K562 treated with DMSO at 1 percent for 12 hours (cell line): ENCODE results near the gene SAYSD1. TPM values are rescaled to one million over a fixed set of nuclear protein-coding genes. Genes with fewer than 3 reads are reported as not detected.

ENCODE experiments used
- total RNA-seq: library from RNA; unstranded; fragments of 300-600 nt; gene quantifications from 2 replicates; pipeline ENCODE4 v1.2.3, GENCODE V29; 2022; ENCODE audit not compliant: insufficient read depth

The SAYSD1 gene
- total RNA-seq = 6.9 and 12.2 TPM in 2 replicates

DNA sequence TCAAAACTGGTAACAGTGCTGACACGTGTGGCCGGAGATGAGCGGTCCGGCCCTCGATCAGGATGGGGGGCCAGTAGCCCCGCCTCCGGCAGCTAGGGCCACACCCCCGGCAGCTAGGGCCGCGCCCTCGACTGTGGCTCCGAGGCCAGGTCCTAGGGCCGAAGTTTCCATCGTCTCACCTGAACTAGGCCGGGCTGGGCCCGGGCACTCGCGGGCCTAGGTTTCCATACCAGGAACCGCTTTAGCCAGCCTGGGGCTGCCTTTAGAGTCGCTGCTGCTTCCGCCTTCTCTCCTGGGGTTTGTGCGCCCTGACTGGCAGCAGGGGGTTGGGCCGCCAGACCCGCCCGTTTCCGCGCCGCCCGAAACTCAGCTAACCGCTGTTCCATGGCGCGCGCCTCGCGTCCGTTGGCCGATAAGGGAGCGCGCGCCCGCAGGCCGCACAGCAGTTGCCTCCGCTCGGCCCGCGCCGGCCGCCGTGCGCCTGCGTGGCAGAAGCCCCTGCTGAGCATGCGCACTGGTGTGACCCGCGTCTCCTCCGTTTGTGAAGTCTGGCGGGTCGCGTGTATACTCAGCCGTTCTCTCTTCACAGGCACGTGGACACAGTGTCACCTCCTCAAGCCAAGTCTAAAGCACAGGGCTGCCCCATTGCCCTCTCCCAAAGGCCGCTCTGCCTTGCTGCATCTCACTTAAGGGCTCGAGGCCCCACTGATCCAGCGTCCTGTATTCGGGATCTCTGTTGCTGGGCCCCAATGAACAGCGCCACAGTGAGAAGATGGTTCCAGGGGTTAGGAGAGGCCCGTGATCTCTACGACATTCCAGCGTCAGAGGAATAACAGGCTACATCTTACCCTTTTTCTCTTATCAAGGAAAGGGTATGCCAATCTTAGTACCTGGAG lies at the start of gene SAYSD1:
TSS of gene SAYSD1 (minus strand) at position 483 of the 896 bp plus-strand sequence. CDS start at position 386, 97 bp downstream.

Other genes starting within 250 kb of the SAYSD1 start
- gene GLP1R, start 66.4 kb downstream of the SAYSD1 start, total RNA-seq = not detected in 2 replicates
- 11.8 and 19.0 TPM in 2 replicates for gene KCNK5, start 114.3 kb upstream of the SAYSD1 start, total RNA-seq
- gene KCNK17, start 199.2 kb upstream of the SAYSD1 start, total RNA-seq = not detected in 2 replicates
- gene KCNK16, start 207.5 kb upstream of the SAYSD1 start, total RNA-seq = not detected in 2 replicates